HCT116 (cell line): ENCODE results near the gene MRPS35. TPM values are rescaled to one million over a fixed set of nuclear protein-coding genes. Genes with fewer than 3 reads are reported as not detected.

Experiments used
- ATAC-seq: fragments of 200-7000 bp; cut with Tn5 transposase; 2 replicates; pipeline ENCODE4 v1.9.1; 2020; ENCODE audit warnings: mild to moderate bottlenecking, moderate library complexity
- BruUV-seq: library from RNA; stranded (reverse); fragments of 400-500 nt; replicated peaks from 2 replicates; lab custom pipeline; 2021; lab: Mats Ljungman, UMichigan
- CTCF ChIA-PET: fragments of 300-600 bp; sonication (Branson Sonifier 250); formaldehyde crosslinking; loops from one replicate; lab custom pipeline; 2021; ENCODE audit warnings: antibody characterized with exemption; lab: Charles Lee
- POLR2A ChIA-PET: fragments of 300-600, 350-600 bp; sonication (Branson Sonifier 250); formaldehyde crosslinking; loops from one replicate; lab custom pipeline; 2021; ENCODE audit warnings: antibody characterized with exemption; lab: Charles Lee
- RAD21 ChIA-PET, 2 experiments: fragments of 300-600 bp; sonication (Branson Sonifier 250); formaldehyde crosslinking; loops; one replicate each; lab custom pipeline; 2023; ENCODE audit warnings: low total read pairs in 2 of 2; ENCODE audit not compliant: uncharacterized antibody in 2 of 2, unreplicated experiment in 2 of 2, low non-redundant PET in 1 of 2; lab: Charles Lee
- DNase-seq: peaks from one replicate; pipeline ENCODE4 v3.0.0-alpha.2; 2010; ENCODE audit warnings: low read depth, low spot score
- H2AFZ ChIP-seq: fragments of 200-600 bp; shearing (Covaris generic), sonication (generic); 2 replicates; pipeline ENCODE4 v1.6.1; 2017; ENCODE audit warnings: low read depth, mixed run types, mixed read lengths, antibody characterized with exemption, low read length; ENCODE audit not compliant: poor library complexity, severe bottlenecking
- H3K27ac ChIP-seq: 2 replicates; pipeline ENCODE4 v1.5.1; 2012; ENCODE audit warnings: low read depth, low read length
- H3K27me3 ChIP-seq: fragments of 200-600 bp; sonication (generic); 2 replicates; pipeline ENCODE4 v1.6.1; 2016; ENCODE audit warnings: mixed run types, low read length, mixed read lengths; ENCODE audit not compliant: insufficient read depth
- H3K36me3 ChIP-seq, 2 experiments: fragments of 200-500 bp in 1 of 2; fragments of 200-600 bp in 1 of 2; sonication (Bioruptor generic) in 1 of 2; sonication (generic) in 1 of 2; 2 replicates each; pipeline versions ENCODE4 v1.5.1 to v1.6.1; 2014 to 2016; ENCODE audit warnings: low read length in 2 of 2, inconsistent platforms in 1 of 2, mixed read lengths in 1 of 2, mixed run types in 1 of 2; ENCODE audit not compliant: insufficient read depth in 2 of 2, control insufficient read depth in 1 of 2
- H3K4me1 ChIP-seq, 2 experiments: fragments of 200-600 bp in 1 of 2; sonication (generic) in 1 of 2; 2 replicates each; pipeline versions ENCODE4 v1.5.1 to v1.6.1; 2012 to 2017; ENCODE audit warnings: low read length in 2 of 2, inconsistent platforms in 1 of 2, mild to moderate bottlenecking in 1 of 2, mixed read lengths in 1 of 2, mixed run types in 1 of 2, moderate library complexity in 1 of 2; ENCODE audit not compliant: insufficient read depth in 2 of 2, control insufficient read depth in 1 of 2
- H3K4me2 ChIP-seq: fragments of 200-600 bp; sonication (generic); 2 replicates; pipeline ENCODE4 v1.6.1; 2017; ENCODE audit warnings: mixed run types, low read length, mixed read lengths
- H3K4me3 ChIP-seq, 2 experiments: fragments of 200-600 bp in 1 of 2; sonication (generic) in 1 of 2; replicated peaks in 1 of 2; 2 replicates each; pipeline ENCODE4 v1.5.1; 2011 to 2016; ENCODE audit warnings: low read length in 2 of 2, control low read depth in 1 of 2, low read depth in 1 of 2, mild to moderate bottlenecking in 1 of 2, mixed read lengths in 1 of 2, mixed run types in 1 of 2
- H3K79me2 ChIP-seq: fragments of 200-600 bp; sonication (generic); 2 replicates; pipeline ENCODE4 v1.6.1; 2017; ENCODE audit warnings: mild to moderate bottlenecking, mixed run types, low read length, moderate library complexity, mixed read lengths; ENCODE audit not compliant: insufficient read depth
- H3K9ac ChIP-seq: fragments of 200-600 bp; sonication (generic); 2 replicates; pipeline ENCODE4 v1.6.1; 2016; ENCODE audit warnings: low read length, mixed read lengths
- H3K9me2 ChIP-seq: fragments of 200-600 bp; sonication (generic), shearing (Covaris generic); 2 replicates; pipeline ENCODE4 v1.6.1; 2017; ENCODE audit warnings: mixed run types, mild to moderate bottlenecking, moderate library complexity; ENCODE audit not compliant: insufficient read depth
- H3K9me3 ChIP-seq, 2 experiments: fragments of 200-500 bp in 1 of 2; fragments of 200-600 bp in 1 of 2; sonication (Bioruptor generic) in 1 of 2; sonication (generic) in 1 of 2; 2 replicates each; pipeline ENCODE4 v1.6.1; 2014 to 2017; ENCODE audit warnings: low read length in 2 of 2, mixed read lengths in 2 of 2, inconsistent platforms in 1 of 2, low read depth in 1 of 2, mild to moderate bottlenecking in 1 of 2, mixed run types in 1 of 2, moderate library complexity in 1 of 2; ENCODE audit not compliant: control insufficient read depth in 1 of 2, insufficient read depth in 1 of 2
- H4K20me1 ChIP-seq: fragments of 200-600 bp; sonication (generic), shearing (Covaris generic); 2 replicates; pipeline ENCODE4 v1.6.1; 2017; ENCODE audit warnings: mixed run types, mild to moderate bottlenecking, moderate library complexity; ENCODE audit not compliant: insufficient read depth
- EGR1 ChIP-seq: IDR thresholded peaks from 2 replicates; pipeline ENCODE4 v1.6.1; 2012; ENCODE audit warnings: low read depth
- ELF1 ChIP-seq: IDR thresholded peaks from 2 replicates; pipeline ENCODE4 v1.6.1; 2012; ENCODE audit warnings: low read depth, borderline replicate concordance
- EZH2phosphoT487 ChIP-seq: fragments of 200-600 bp; IDR thresholded peaks from 2 replicates; pipeline ENCODE4 v1.6.1; 2018; ENCODE audit warnings: antibody characterized with exemption, borderline replicate concordance
- FOSL1 ChIP-seq: IDR thresholded peaks from 2 replicates; pipeline ENCODE4 v1.6.1; 2012; ENCODE audit warnings: low read depth
- JUND ChIP-seq: IDR thresholded peaks from 2 replicates; pipeline ENCODE4 v1.6.1; 2012
- POLR2AphosphoS5 ChIP-seq: IDR thresholded peaks from 2 replicates; pipeline ENCODE4 v1.6.1; 2011; ENCODE audit warnings: mild to moderate bottlenecking, low read depth, low read length, moderate library complexity
- ZFX ChIP-seq: fragments of 450-650 bp; IDR thresholded peaks from 2 replicates; pipeline ENCODE4 v1.6.1; 2017
- intact Hi-C: fragments of 100-400 bp; cut with micrococcal nuclease; formaldehyde crosslinking; loops from 2 replicates; pipeline ENCODE4 v1.10.0; 2022
- total RNA-seq: library from RNA; stranded (reverse); gene quantifications from one replicate; pipeline ENCODE4 v1.2.1, GENCODE V29; 2021; ENCODE audit not compliant: unreplicated experiment
- TF ChIP-seq, protein P1 (sequence below): IDR thresholded peaks from 2 replicates; pipeline ENCODE4 v1.6.1; 2012
- TF ChIP-seq, protein P2 (sequence below), 3 experiments: fragments of 200-600 bp in 1 of 3; sonication (generic) in 1 of 3; IDR thresholded peaks in 2 of 3; conservative IDR thresholded peaks in 1 of 3; 2 replicates each; pipeline ENCODE4 v1.5.1; 2012 to 2017; ENCODE audit warnings: low read depth in 2 of 3, low read length in 2 of 3, antibody characterized with exemption in 1 of 3, borderline replicate concordance in 1 of 3, control low read depth in 1 of 3, mild to moderate bottlenecking in 1 of 3, mixed read lengths in 1 of 3, mixed run types in 1 of 3, moderate library complexity in 1 of 3; ENCODE audit not compliant: insufficient read depth in 1 of 3
- TF ChIP-seq, protein P3 (sequence below): IDR thresholded peaks from 2 replicates; pipeline ENCODE4 v1.6.1; 2012

MRPS35 gene
- total RNA-seq, 1 experiment from 2014 or later: 55.4 TPM

DNA sequence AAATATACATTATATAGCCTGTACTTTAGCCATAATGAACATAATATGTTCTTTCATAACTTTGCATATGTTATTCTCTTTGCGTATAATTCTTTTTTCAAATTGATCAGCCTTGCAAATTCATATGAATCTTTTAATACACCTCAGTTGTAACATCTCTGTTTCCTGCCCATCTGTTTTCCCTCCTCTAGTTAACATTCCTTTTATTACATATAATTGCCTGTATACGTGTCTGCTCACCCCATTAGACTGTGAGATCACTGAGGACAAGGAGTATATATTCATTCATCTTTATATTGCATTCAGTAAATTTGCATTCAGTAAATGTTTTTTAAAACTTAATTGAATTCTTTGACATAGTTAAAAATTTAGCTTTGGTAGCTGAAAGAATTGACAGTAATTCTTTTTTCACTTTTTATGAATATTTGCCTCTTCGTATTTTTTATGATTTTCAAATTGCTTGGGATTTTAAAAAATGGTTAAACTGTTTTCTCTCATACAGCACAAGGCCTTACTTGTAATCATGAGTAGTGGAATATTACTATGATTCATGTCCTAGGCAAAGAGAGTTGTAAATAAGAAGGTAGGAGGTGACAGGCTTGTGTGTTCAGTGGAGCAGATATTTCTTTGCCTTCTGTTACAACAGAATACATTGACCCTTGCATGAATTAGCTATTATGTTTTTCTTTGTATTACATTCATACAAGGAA is 36.6 kb downstream of the MRPS35 start:
- peak overlapping the region; percentile 31 for H3K4me2 ChIP-seq
- BruUV-seq: no TSS peak
- H3K9ac ChIP-seq: no peak overlapping the region
- no peak overlapping the region for H2AFZ ChIP-seq
- peak overlapping the region; percentile 41 for H3K27ac ChIP-seq
- ATAC-seq (no peak), DNase-seq (no peak)
- peaks cover 28% of the 10 kb centered on the region; the same call in 1 of the 2 replicates for H3K79me2 ChIP-seq
- no peak overlapping the region for H3K4me3 ChIP-seq
- no peaks in the 10 kb centered on the region for H3K27me3 ChIP-seq
- H3K9me2 ChIP-seq: no peaks in the 10 kb centered on the region
- intact Hi-C loops: no loop called here
- TF ChIP-seq EZH2phosphoT487 (no peak), EGR1 (no peak), FOSL1 (0 out of 2 replicates have a peak, but pooled peaks have one; percentile 25), ELF1 (no peak), JUND (0 out of 2 replicates have a peak, but pooled peaks have one; percentile 17), ZFX (no peak), POLR2AphosphoS5 (no peak)
- TF ChIP-seq, protein P1, sequence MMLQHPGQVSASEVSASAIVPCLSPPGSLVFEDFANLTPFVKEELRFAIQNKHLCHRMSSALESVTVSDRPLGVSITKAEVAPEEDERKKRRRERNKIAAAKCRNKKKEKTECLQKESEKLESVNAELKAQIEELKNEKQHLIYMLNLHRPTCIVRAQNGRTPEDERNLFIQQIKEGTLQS: no peak
- TF ChIP-seq, protein P2, sequence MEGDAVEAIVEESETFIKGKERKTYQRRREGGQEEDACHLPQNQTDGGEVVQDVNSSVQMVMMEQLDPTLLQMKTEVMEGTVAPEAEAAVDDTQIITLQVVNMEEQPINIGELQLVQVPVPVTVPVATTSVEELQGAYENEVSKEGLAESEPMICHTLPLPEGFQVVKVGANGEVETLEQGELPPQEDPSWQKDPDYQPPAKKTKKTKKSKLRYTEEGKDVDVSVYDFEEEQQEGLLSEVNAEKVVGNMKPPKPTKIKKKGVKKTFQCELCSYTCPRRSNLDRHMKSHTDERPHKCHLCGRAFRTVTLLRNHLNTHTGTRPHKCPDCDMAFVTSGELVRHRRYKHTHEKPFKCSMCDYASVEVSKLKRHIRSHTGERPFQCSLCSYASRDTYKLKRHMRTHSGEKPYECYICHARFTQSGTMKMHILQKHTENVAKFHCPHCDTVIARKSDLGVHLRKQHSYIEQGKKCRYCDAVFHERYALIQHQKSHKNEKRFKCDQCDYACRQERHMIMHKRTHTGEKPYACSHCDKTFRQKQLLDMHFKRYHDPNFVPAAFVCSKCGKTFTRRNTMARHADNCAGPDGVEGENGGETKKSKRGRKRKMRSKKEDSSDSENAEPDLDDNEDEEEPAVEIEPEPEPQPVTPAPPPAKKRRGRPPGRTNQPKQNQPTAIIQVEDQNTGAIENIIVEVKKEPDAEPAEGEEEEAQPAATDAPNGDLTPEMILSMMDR (IDR thresholded peaks at IDR 0.05 in 2 of 3, conservative IDR thresholded peaks at IDR 0.05 in 1 of 3; ENCODE audit: borderline replicate concordance in 1 of 3, insufficient read depth in 1 of 3, low read depth in 2 of 3, low read length in 2 of 3): no peak
- TF ChIP-seq, protein P3, sequence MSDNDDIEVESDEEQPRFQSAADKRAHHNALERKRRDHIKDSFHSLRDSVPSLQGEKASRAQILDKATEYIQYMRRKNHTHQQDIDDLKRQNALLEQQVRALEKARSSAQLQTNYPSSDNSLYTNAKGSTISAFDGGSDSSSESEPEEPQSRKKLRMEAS: no peak
- ChIA-PET POLR2A (no interaction called here), RAD21 (no interaction called here), CTCF (interaction anchor here (1.1 kb wide), 1 partner anchor 93 kb away, joined by 3 read pairs; no protein-coding TSS in a partner anchor)
- 0 out of 4 replicates have a peak, but pooled peaks cover 0 to 7% of the 10 kb centered on the region in 2 experiments for H3K36me3 ChIP-seq
- no peaks in the 10 kb centered on the region for H3K9me3 ChIP-seq
- H4K20me1 ChIP-seq: no peaks in the 10 kb centered on the region
- peaks cover 37% of the 10 kb centered on the region in 2 experiments for H3K4me1 ChIP-seq
